Left lobe of liver (tissue), 2 donors: ENCODE results near the gene PARVA. TPM values are rescaled to one million over a fixed set of nuclear protein-coding genes. Genes with fewer than 3 reads are reported as not detected.
A peak's percentile ranks its signal among the peaks of the same experiment; 100 is the strongest.

Experiments used
- ATAC-seq: fragments of 200-7000 bp; cut with Tn5 transposase; one replicate; pipeline ENCODE4 v1.9.1; 2020; ENCODE audit warnings: mild to moderate bottlenecking, moderate library complexity
- DNase-seq: peaks from one replicate; pipeline ENCODE4 v3.0.0-alpha.2; 2020; ENCODE audit warnings: low spot score
- total RNA-seq: library from RNA; stranded (reverse); gene quantifications from one replicate; pipeline ENCODE4 v1.2.1, GENCODE V29; 2021
- donor health status: DM: no; HTN: no; CAD: no; lungs with moderate emphysema.
- donor health status: DM: no; HTN: yes; CAD: no.

PARVA gene
- total RNA-seq, 1 donor from 2014 or later, result 22.4 TPM

GRCh38 chr11:12430351-12430750 lies 53.0 kb downstream of the PARVA start:
- no peak for DNase-seq
- ATAC-seq, result peak; percentile 49

- peak; percentile 90 for ATAC-seq
- peak; percentile 56 for DNase-seq
Observed at GRCh38 chr11:12430954-12431595, 53.7 kb downstream of the PARVA start.

GRCh38 chr11:12432507-12432906 lies 55.1 kb downstream of the PARVA start:
- DNase-seq (no peak), ATAC-seq (no peak)

GRCh38 chr11:12433121-12433520 lies 55.8 kb downstream of the PARVA start:
- DNase-seq (no peak), ATAC-seq (no peak)

- no peak for DNase-seq
- no peak for ATAC-seq
Observed at GRCh38 chr11:12433571-12434324, 56.4 kb downstream of the PARVA start.

GRCh38 chr11:12434325-12434654 lies 56.9 kb downstream of the PARVA start:
- DNase-seq, result no peak
- ATAC-seq, result no peak

GRCh38 chr11:12435264-12435663 lies 57.9 kb downstream of the PARVA start:
- no peak for DNase-seq
- ATAC-seq, result no peak

- ATAC-seq (no peak), DNase-seq (no peak)
Observed at GRCh38 chr11:12436266-12436665, 58.9 kb downstream of the PARVA start.

- DNase-seq, result no peak
- no peak for ATAC-seq
Observed at GRCh38 chr11:12438291-12438690, 60.9 kb downstream of the PARVA start.

- ATAC-seq, result no peak
- DNase-seq, result no peak
Observed at GRCh38 chr11:12439615-12440014, 62.2 kb downstream of the PARVA start.

- DNase-seq (no peak), ATAC-seq (no peak)
Observed at GRCh38 chr11:12440565-12440964, 63.2 kb downstream of the PARVA start.

GRCh38 chr11:12441231-12441861 lies 64.0 kb downstream of the PARVA start:
- ATAC-seq (no peak), DNase-seq (no peak)

- DNase-seq (no peak), ATAC-seq (no peak)
Observed at GRCh38 chr11:12444601-12445000, 67.2 kb downstream of the PARVA start.

GRCh38 chr11:12445001-12445400 lies 67.6 kb downstream of the PARVA start:
- DNase-seq (no peak), ATAC-seq (no peak)

- ATAC-seq, result no peak
Observed at GRCh38 chr11:12446863-12447262, 69.5 kb downstream of the PARVA start.

GRCh38 chr11:12448131-12448939 lies 71.0 kb downstream of the PARVA start:
- no peak for DNase-seq
- ATAC-seq, result no peak

More at GRCh38 chr11:12446863-12447262, 69.5 kb downstream of the PARVA start:
- DNase-seq, result no peak

- ATAC-seq (no peak), DNase-seq (no peak)
Observed at GRCh38 chr11:12449961-12450715, 72.8 kb downstream of the PARVA start.

GRCh38 chr11:12451179-12451814 lies 73.9 kb downstream of the PARVA start:
- ATAC-seq, result no peak
- DNase-seq, result no peak

- DNase-seq, result no peak
- no peak for ATAC-seq
Observed at GRCh38 chr11:12453243-12453642, 75.9 kb downstream of the PARVA start.

GRCh38 chr11:12454782-12455181 lies 77.4 kb downstream of the PARVA start:
- ATAC-seq (no peak), DNase-seq (no peak)
